Testis (tissue), 3 donors: ENCODE results near the gene LIPN. TPM values are rescaled to one million over a fixed set of nuclear protein-coding genes. Genes with fewer than 3 reads are reported as not detected.

ENCODE experiments used
- DNase-seq: peaks from one replicate; pipeline ENCODE4 v3.0.0-alpha.2; 2019
- H3K27ac ChIP-seq, 2 donors: fragments of 200-600 bp; sonication (generic); one replicate each; pipeline ENCODE4 v1.5.1; 2019
- H3K27me3 ChIP-seq: fragments of 200-600 bp; sonication (generic); one replicate; pipeline ENCODE4 v1.5.1; 2019
- H3K36me3 ChIP-seq: fragments of 200-600 bp; sonication (generic); one replicate; pipeline ENCODE4 v1.5.1; 2017; ENCODE audit warnings: low read depth; ENCODE audit errors: missing control alignments
- H3K4me1 ChIP-seq: fragments of 200-600 bp; sonication (generic); one replicate; pipeline ENCODE4 v1.5.1; 2019
- H3K4me3 ChIP-seq, 2 donors: fragments of 200-600 bp; sonication (generic); one replicate each; pipeline ENCODE4 v1.5.1; 2017 to 2019
- H3K9me3 ChIP-seq: fragments of 200-600 bp; sonication (generic); one replicate; pipeline ENCODE4 v1.5.1; 2017
- POLR2A ChIP-seq: fragments of 450-650 bp; IDR thresholded peaks from one replicate; pipeline ENCODE4 v1.6.1; 2017; ENCODE audit warnings: antibody characterized with exemption, mild to moderate bottlenecking, moderate library complexity
- WGBS, 2 donors: methylation state at CpG; one replicate each; pipeline ENCODE4 v1.1.5; 2018; 5-methylcytosine and 5-hydroxymethylcytosine counted together
- intact Hi-C: fragments of 100-400 bp; cut with DNase I; formaldehyde crosslinking; loops from one replicate; pipeline ENCODE4 v1.15.1; 2023; ENCODE audit warnings: low total_unique reads
- polyA plus RNA-seq: library from polyadenylated mRNA; stranded (reverse); fragments of 350-450 nt; fragmentation: Illumina TruSeq; extraction: RNeasy Lipid Tissue Mini Kit (QIAGEN cat#74804); gene quantifications from one replicate; pipeline ENCODE4 v1.2.3, GENCODE V29; 2014; ENCODE audit warnings: low read depth, low replicate concordance; ENCODE audit not compliant: insufficient read depth
- total RNA-seq, 2 donors: library from RNA; depleted of rRNA; stranded (reverse); fragments of >200 nt; gene quantifications; one replicate each; pipeline ENCODE4 v1.2.3, GENCODE V29; 2016
- TF ChIP-seq, protein P1 (sequence below), 3 experiments: fragments of 450-650 bp in 2 of 3; fragments of 200-600 bp in 1 of 3; sonication (generic) in 1 of 3; IDR thresholded peaks; one replicate each; pipeline ENCODE4 v1.5.1; 2016 to 2019; ENCODE audit warnings: antibody characterized with exemption in 3 of 3, mild to moderate bottlenecking in 2 of 3, moderate library complexity in 1 of 3

The LIPN gene
- total and polyA plus RNA-seq, 3 donors from 2014 or later, result 0.31 TPM; not detected in 2

DNA sequence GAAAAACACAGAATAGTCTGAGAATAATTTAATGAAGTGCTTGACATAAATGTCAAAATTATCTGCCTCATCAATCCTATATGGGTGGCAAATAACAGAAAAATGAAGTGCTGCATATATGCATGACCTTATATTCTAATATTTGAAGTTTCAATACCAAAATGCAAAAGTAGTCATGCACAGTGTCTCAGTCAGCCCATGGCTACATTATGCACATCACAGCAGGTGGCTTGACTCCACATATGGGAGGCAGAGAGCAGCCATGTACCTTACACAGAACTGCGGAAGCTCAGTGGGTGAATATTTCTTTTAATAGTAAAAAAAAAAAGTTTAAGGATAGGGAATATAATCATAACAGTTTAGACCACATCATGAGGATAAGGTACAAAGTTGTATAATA, 17.4 kb upstream of the LIPN start:
- Histone ChIP-seq H3K4me3 (no peak overlapping the region), H3K36me3 (no peaks in the 10 kb centered on the region), H3K27ac (no peak overlapping the region), H3K4me1 (no peaks in the 10 kb centered on the region), H3K27me3 (no peaks in the 10 kb centered on the region), H3K9me3 (no peaks in the 10 kb centered on the region)
- intact Hi-C loops, result no loop called here
- 84 to 95% methylated on average over 1 of the region's 1 CpG for WGBS, 2 donors
- no peak for DNase-seq
- TF ChIP-seq, protein P1, sequence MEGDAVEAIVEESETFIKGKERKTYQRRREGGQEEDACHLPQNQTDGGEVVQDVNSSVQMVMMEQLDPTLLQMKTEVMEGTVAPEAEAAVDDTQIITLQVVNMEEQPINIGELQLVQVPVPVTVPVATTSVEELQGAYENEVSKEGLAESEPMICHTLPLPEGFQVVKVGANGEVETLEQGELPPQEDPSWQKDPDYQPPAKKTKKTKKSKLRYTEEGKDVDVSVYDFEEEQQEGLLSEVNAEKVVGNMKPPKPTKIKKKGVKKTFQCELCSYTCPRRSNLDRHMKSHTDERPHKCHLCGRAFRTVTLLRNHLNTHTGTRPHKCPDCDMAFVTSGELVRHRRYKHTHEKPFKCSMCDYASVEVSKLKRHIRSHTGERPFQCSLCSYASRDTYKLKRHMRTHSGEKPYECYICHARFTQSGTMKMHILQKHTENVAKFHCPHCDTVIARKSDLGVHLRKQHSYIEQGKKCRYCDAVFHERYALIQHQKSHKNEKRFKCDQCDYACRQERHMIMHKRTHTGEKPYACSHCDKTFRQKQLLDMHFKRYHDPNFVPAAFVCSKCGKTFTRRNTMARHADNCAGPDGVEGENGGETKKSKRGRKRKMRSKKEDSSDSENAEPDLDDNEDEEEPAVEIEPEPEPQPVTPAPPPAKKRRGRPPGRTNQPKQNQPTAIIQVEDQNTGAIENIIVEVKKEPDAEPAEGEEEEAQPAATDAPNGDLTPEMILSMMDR (IDR thresholded peaks at IDR 0.05), result no peak
- TF ChIP-seq POLR2A, result no peak

DNA sequence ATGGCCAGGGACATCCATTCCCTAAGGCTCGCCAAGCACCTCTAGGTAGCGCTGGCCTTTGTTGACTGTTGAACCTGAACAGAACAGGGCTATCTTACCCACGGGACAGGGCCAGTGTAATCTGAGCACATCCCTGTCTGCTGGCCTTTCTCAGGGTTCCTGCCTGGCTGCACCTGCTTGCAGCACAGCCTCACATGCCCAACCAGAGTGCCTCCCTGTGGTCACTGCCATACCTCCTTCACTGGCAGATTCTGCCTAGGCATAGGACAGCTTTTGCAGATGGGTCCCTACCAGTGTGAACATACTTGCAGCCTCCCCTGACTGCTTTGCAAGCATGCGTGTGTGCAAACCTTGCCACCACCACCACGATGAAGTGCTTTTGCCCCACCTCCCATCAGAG, 15.8 kb upstream of the LIPN start:
- H3K36me3 ChIP-seq, result no peaks in the 10 kb centered on the region
- no peaks in the 10 kb centered on the region for H3K4me1 ChIP-seq
- H3K4me3 ChIP-seq, result no peak overlapping the region
- H3K27ac ChIP-seq, result no peak overlapping the region
- no peaks in the 10 kb centered on the region for H3K9me3 ChIP-seq
- WGBS, 2 donors, result 76 to 100% methylated on average over 3 to 5 of the region's 5 CpGs
- intact Hi-C loops, result no loop called here
- TF ChIP-seq POLR2A, result no peak
- TF ChIP-seq, protein P1 (IDR thresholded peaks at IDR 0.05), result no peak
- no peak for DNase-seq
- H3K27me3 ChIP-seq, result no peaks in the 10 kb centered on the region

DNA sequence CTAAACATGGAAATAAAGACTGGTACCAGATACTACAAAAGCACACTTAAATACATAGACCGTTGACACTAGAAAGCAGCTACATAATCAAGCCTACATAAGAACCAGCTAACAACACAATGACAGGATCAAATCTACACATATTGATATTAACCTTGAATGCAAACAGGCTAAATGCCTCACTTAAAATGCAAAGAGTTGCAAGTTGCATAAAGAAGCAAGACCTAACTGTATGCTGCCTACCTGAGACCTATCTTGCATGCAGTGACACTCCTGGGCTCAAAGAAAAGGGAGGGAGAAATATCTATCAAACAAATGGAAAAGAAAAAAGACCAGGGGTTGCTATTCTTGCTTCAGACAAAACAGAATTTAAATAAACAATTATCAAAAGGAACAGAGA, 14.2 kb upstream of the LIPN start:
- H3K9me3 ChIP-seq, result no peaks in the 10 kb centered on the region
- TF ChIP-seq, protein P1 (IDR thresholded peaks at IDR 0.05), result no peak
- no peak for TF ChIP-seq POLR2A
- H3K4me1 ChIP-seq, result no peaks in the 10 kb centered on the region
- H3K27ac ChIP-seq, result no peak overlapping the region
- H3K4me3 ChIP-seq, result no peak overlapping the region
- WGBS, 2 donors, result 83 to 93% methylated on average over 1 of the region's 1 CpG
- intact Hi-C loops, result no loop called here
- no peak for DNase-seq
- H3K27me3 ChIP-seq, result no peaks in the 10 kb centered on the region
- no peaks in the 10 kb centered on the region for H3K36me3 ChIP-seq

DNA sequence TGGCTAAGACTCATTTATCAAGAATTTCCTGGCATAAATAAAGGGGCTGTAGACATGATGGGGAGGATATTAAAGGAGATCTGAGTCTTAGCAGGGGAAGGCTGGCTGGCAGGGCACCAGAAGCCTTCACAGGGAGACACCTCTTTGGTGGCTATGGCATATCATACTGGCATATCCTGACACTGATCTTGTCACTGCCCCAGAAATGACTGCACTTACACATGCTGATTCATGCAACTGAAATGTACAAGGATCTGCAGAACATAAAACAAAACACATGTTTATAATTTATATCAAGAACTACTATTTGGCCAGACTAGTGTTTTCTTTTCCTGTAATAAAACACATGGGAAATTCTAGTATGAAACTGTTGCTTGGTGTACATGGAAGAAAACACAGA, 5.5 kb upstream of the LIPN start:
- Histone ChIP-seq H3K27me3 (no peaks in the 10 kb centered on the region), H3K9me3 (no peaks in the 10 kb centered on the region), H3K4me1 (no peaks in the 10 kb centered on the region), H3K36me3 (no peaks in the 10 kb centered on the region), H3K27ac (no peak overlapping the region), H3K4me3 (no peak overlapping the region)
- TF ChIP-seq POLR2A, result no peak
- TF ChIP-seq, protein P1 (IDR thresholded peaks at IDR 0.05), result no peak
- intact Hi-C loops, result no loop called here
- no peak for DNase-seq

DNA sequence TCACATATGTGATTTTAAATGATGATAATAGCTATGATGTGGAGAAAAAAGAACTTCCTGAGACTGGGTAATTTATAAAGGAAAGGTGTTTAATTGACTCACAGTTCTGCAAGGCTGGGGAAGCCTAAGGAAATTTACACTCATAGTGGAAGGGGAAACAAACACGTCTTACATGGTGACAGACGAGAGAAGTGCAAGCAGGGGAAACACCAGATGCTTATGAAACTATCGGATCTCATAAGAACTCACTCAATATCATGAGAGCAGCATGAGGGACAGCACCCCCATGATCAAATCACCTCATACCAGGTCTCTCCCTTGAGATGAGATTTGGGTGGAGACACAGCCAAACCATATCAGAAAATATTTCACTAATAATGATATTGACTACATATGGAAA, 4.1 kb upstream of the LIPN start:
- Histone ChIP-seq H3K9me3 (no peaks in the 10 kb centered on the region), H3K27ac (no peak overlapping the region), H3K4me3 (no peak overlapping the region), H3K36me3 (no peaks in the 10 kb centered on the region), H3K4me1 (no peaks in the 10 kb centered on the region), H3K27me3 (no peaks in the 10 kb centered on the region)
- intact Hi-C loops, result no loop called here
- no peak for DNase-seq
- 74 to 82% methylated on average over 3 of the region's 3 CpGs for WGBS, 2 donors
- TF ChIP-seq, protein P1 (IDR thresholded peaks at IDR 0.05), result no peak
- TF ChIP-seq POLR2A, result no peak
